Naive thymus-derived CD4-positive, alpha-beta T cell (primary cell): Measurements from ENCODE around the gene RBL1. TPM values are rescaled to one million over a fixed set of nuclear protein-coding genes. Genes with fewer than 3 reads are reported as not detected.
"Not testable (repeated sequence)": the region's sequence is repeated elsewhere in the genome, so short reads cannot be mapped to it uniquely, and the experiment has no call there.

Experiments
- ATAC-seq: fragments of 150-1000 bp; cut with Tn5 transposase; 2 replicates; pipeline ENCODE4 v1.10.0; 2021; ENCODE audit warnings: mild to moderate bottlenecking, moderate library complexity
- CTCF ChIA-PET: fragments of 350-600 bp; sonication (Branson Sonifier 250); formaldehyde crosslinking; loops from one replicate; lab custom pipeline; 2021; ENCODE audit warnings: antibody characterized with exemption; lab: Charles Lee
- POLR2A ChIA-PET: fragments of 350-600 bp; sonication (Branson Sonifier 250); formaldehyde crosslinking; loops from one replicate; lab custom pipeline; 2021; ENCODE audit warnings: antibody characterized with exemption, inconsistent platforms; lab: Charles Lee
- DNase-seq, 9 donors: peaks; one replicate each; pipeline versions ENCODE4 v3.0.0 to v3.0.0-alpha.2; 2020 to 2022; ENCODE audit warnings: mixed read lengths in 1 of 9
- H3K27ac ChIP-seq: one replicate; pipeline ENCODE4 v1.7.0; 2013; ENCODE audit warnings: mild to moderate bottlenecking, low read depth, low read length, moderate library complexity
- H3K27me3 ChIP-seq, 2 donors: one replicate each; pipeline ENCODE4 v1.7.0; 2013; ENCODE audit warnings: low read length in 2 of 2, mild to moderate bottlenecking in 2 of 2, moderate library complexity in 2 of 2; ENCODE audit not compliant: control insufficient read depth in 2 of 2, insufficient read depth in 2 of 2
- H3K36me3 ChIP-seq, 3 experiments: 1 replicate in 2 of 3; 2 replicates in 1 of 3; pipeline ENCODE4 v1.7.0; 2013; ENCODE audit warnings: low read length in 3 of 3, mild to moderate bottlenecking in 3 of 3, moderate library complexity in 1 of 3; ENCODE audit not compliant: insufficient read depth in 3 of 3, control insufficient read depth in 2 of 3
- H3K4me1 ChIP-seq, 2 donors: one replicate each; pipeline ENCODE4 v1.7.0; 2013; ENCODE audit warnings: low read length in 2 of 2, mild to moderate bottlenecking in 2 of 2, moderate library complexity in 1 of 2; ENCODE audit not compliant: control insufficient read depth in 2 of 2, insufficient read depth in 2 of 2
- H3K4me3 ChIP-seq: 2 replicates; pipeline ENCODE4 v1.7.0; 2013; ENCODE audit warnings: mild to moderate bottlenecking, low read length
- H3K9me3 ChIP-seq, 3 experiments: 1 replicate in 2 of 3; 2 replicates in 1 of 3; pipeline ENCODE4 v1.7.0; 2013; ENCODE audit warnings: low read length in 3 of 3; ENCODE audit not compliant: control insufficient read depth in 2 of 3
- H3K27ac Mint-ChIP-seq, 9 donors: one replicate each; pipeline ENCODE4 v1.8.0; 2020 to 2022; ENCODE audit warnings: mixed read lengths in 9 of 9, mild to moderate bottlenecking in 8 of 9, moderate library complexity in 5 of 9, inconsistent platforms in 2 of 9
- H3K27me3 Mint-ChIP-seq, 5 donors: one replicate each; pipeline ENCODE4 v1.8.0; 2021 to 2022; ENCODE audit warnings: mixed read lengths in 5 of 5, mild to moderate bottlenecking in 1 of 5
- H3K36me3 Mint-ChIP-seq, 5 donors: one replicate each; pipeline ENCODE4 v1.8.0; 2020 to 2022; ENCODE audit warnings: mixed read lengths in 5 of 5, mild to moderate bottlenecking in 3 of 5, inconsistent platforms in 1 of 5
- H3K4me1 Mint-ChIP-seq, 7 donors: one replicate each; pipeline ENCODE4 v1.8.0; 2020 to 2022; ENCODE audit warnings: mixed read lengths in 7 of 7, mild to moderate bottlenecking in 3 of 7, inconsistent platforms in 1 of 7
- H3K4me3 Mint-ChIP-seq, 10 donors: one replicate each; pipeline ENCODE4 v1.8.0; 2020 to 2022; ENCODE audit warnings: mild to moderate bottlenecking in 10 of 10, mixed read lengths in 10 of 10, moderate library complexity in 6 of 10, inconsistent platforms in 2 of 10
- H3K9me3 Mint-ChIP-seq, 11 donors: one replicate each; pipeline ENCODE4 v1.8.0; 2020 to 2022; ENCODE audit warnings: mixed read lengths in 11 of 11, mild to moderate bottlenecking in 4 of 11, inconsistent platforms in 1 of 11, moderate library complexity in 1 of 11
- intact Hi-C, 2 donors: fragments of 100-400 bp; cut with micrococcal nuclease; formaldehyde crosslinking; loops; one replicate each; pipeline ENCODE4 v1.15.1; 2023
- polyA plus RNA-seq, 2 donors: library from polyadenylated mRNA; unstranded; fragments of 300-500 nt; fragmentation: Illumina TruSeq; gene quantifications; one replicate each; pipeline ENCODE4 v1.2.3, GENCODE V29; 2021
- total RNA-seq, 6 experiments: library from RNA in 5 of 6; stranded (reverse) in 5 of 6; gene quantifications; 1 replicate in 5 of 6; 2 replicates in 1 of 6; pipeline ENCODE4 v1.2.3 and lab custom pipeline; 2021 to 2026

The RBL1 gene
- total and polyA plus RNA-seq, 7 experiments from 2014 or later, result 10.0 to 51.2 (median 28.3) TPM

- H3K9me3 ChIP-seq, result no peaks in the 10 kb centered on the region
- Mint-ChIP-seq H3K27ac (peak overlapping the region in 1 of 9 donors; percentile 49), H3K9me3 (no peaks in the 10 kb centered on the region), H3K27me3 (no peaks in the 10 kb centered on the region), H3K4me1 (peaks cover 0 to 9% (median 5%) of the 10 kb centered on the region in 7 donors), H3K4me3 (no peak overlapping the region), H3K36me3 (peaks cover 0 to 50% (median 41%) of the 10 kb centered on the region in 5 donors)
- DNase-seq (no peak), ATAC-seq (no peak)
- CTCF ChIA-PET, result no interaction called here
- no peak overlapping the region for H3K27ac ChIP-seq
- no peak overlapping the region for H3K4me3 ChIP-seq
- H3K36me3 ChIP-seq, result peaks cover 3 to 22% (median 4%) of the 10 kb centered on the region in 3 experiments
- POLR2A ChIA-PET, result no interaction called here
- H3K27me3 ChIP-seq, result no peaks in the 10 kb centered on the region
- H3K4me1 ChIP-seq, result no peaks in the 10 kb centered on the region
- intact Hi-C loops, result no loop called here
These were observed 63.7 kb downstream of the RBL1 start for GRCh38 chr20:37032077-37032476.

GRCh38 chr20:37020636-37021035 lies 75.2 kb downstream of the RBL1 start:
- ChIA-PET POLR2A (interaction anchor here (0.9 to 4.2 kb wide), 2 partner anchors 9 to 12 kb away, joined by 3 to 21 read pairs; no protein-coding TSS in a partner anchor), CTCF (no interaction called here)
- Histone ChIP-seq H3K27ac (no peak overlapping the region), H3K4me1 (peaks cover 6 to 14% of the 10 kb centered on the region in 2 donors), H3K4me3 (no peak overlapping the region), H3K9me3 (no peaks in the 10 kb centered on the region), H3K36me3 (peaks cover 0 to 21% (median 7%) of the 10 kb centered on the region in 3 experiments), H3K27me3 (no peaks in the 10 kb centered on the region)
- Mint-ChIP-seq H3K27me3 (no peaks in the 10 kb centered on the region), H3K27ac (no peak overlapping the region), H3K36me3 (peaks cover 0 to 40% (median 38%) of the 10 kb centered on the region in 5 donors), H3K9me3 (peaks cover 0 to 3% (median 0%) of the 10 kb centered on the region in 11 donors), H3K4me1 (peaks cover 9 to 43% (median 37%) of the 10 kb centered on the region in 7 donors), H3K4me3 (no peak overlapping the region)
- intact Hi-C loops, result no loop called here
- ATAC-seq (no peak), DNase-seq (no peak)

- peaks cover 0 to 29% (median 13%) of the 10 kb centered on the region in 5 donors for H3K36me3 Mint-ChIP-seq
- H3K27ac Mint-ChIP-seq, CTCF ChIA-PET, H3K27me3 Mint-ChIP-seq, H3K27ac ChIP-seq, H3K36me3 ChIP-seq, H3K4me3 Mint-ChIP-seq, H3K9me3 ChIP-seq, ATAC-seq, H3K9me3 Mint-ChIP-seq, DNase-seq, H3K27me3 ChIP-seq, H3K4me3 ChIP-seq, intact Hi-C loops: not testable (repeated sequence)
- POLR2A ChIA-PET, result interaction anchor here (1.1 kb wide), 1 partner anchor 14 kb away, joined by 3 read pairs; no protein-coding TSS in a partner anchor
- peaks cover 20 to 64% (median 47%) of the 10 kb centered on the region in 7 donors for H3K4me1 Mint-ChIP-seq
- H3K4me1 ChIP-seq, result peaks cover 20 to 34% of the 10 kb centered on the region in 2 donors
These were observed 83.2 kb downstream of the RBL1 start for GRCh38 chr20:37012631-37013030.

GRCh38 chr20:37011858-37012257 lies 83.9 kb downstream of the RBL1 start:
- H3K9me3 Mint-ChIP-seq, intact Hi-C loops, H3K4me3 Mint-ChIP-seq, H3K4me3 ChIP-seq, H3K27ac ChIP-seq, H3K36me3 ChIP-seq, H3K27me3 Mint-ChIP-seq, ATAC-seq, DNase-seq, H3K27me3 ChIP-seq, H3K9me3 ChIP-seq: not testable (repeated sequence)
- POLR2A ChIA-PET, result interaction anchor here (0.8 kb wide), 1 partner anchor 9 kb away, joined by 3 read pairs; no protein-coding TSS in a partner anchor
- Mint-ChIP-seq H3K36me3 (peaks cover 0 to 24% (median 8%) of the 10 kb centered on the region in 5 donors), H3K4me1 (peaks cover 14 to 58% (median 40%) of the 10 kb centered on the region in 7 donors), H3K27ac (peak overlapping the region in 8 of 9 donors; percentile 36 to 83 (median 76))
- peaks cover 20 to 27% of the 10 kb centered on the region in 2 donors for H3K4me1 ChIP-seq
- CTCF ChIA-PET, result interaction anchor here (1.0 to 8.4 kb wide), 2 partner anchors 21 to 71 kb away, joined by 6 to 113 read pairs; no protein-coding TSS in a partner anchor

- H3K9me3 ChIP-seq, result no peaks in the 10 kb centered on the region
- no peak overlapping the region for H3K4me3 ChIP-seq
- Mint-ChIP-seq H3K27me3 (no peaks in the 10 kb centered on the region), H3K9me3 (peaks cover 0 to 2% (median 0%) of the 10 kb centered on the region in 11 donors), H3K4me1 (peaks cover 9 to 51% (median 36%) of the 10 kb centered on the region in 7 donors), H3K36me3 (peaks cover 0 to 20% (median 8%) of the 10 kb centered on the region in 5 donors), H3K27ac (peak overlapping the region in 8 of 9 donors; percentile 23 to 84 (median 77)), H3K4me3 (no peak overlapping the region)
- peaks cover 15 to 21% of the 10 kb centered on the region in 2 donors for H3K4me1 ChIP-seq
- peak overlapping the region; percentile 14 for H3K27ac ChIP-seq
- POLR2A ChIA-PET, result interaction anchor here (1.1 kb wide), 1 partner anchor 11 kb away, joined by 3 read pairs; no protein-coding TSS in a partner anchor
- no peaks in the 10 kb centered on the region for H3K36me3 ChIP-seq
- intact Hi-C loops, result no loop called here
- H3K27me3 ChIP-seq, result no peaks in the 10 kb centered on the region
- no peak for DNase-seq
- CTCF ChIA-PET, result interaction anchor here (0.6 to 8.4 kb wide), 4 partner anchors 20 to 75 kb away, joined by 3 to 113 read pairs (median 4); no protein-coding TSS in a partner anchor
- ATAC-seq, result no peak
These were observed 84.7 kb downstream of the RBL1 start for GRCh38 chr20:37011147-37011546.

- Histone ChIP-seq H3K36me3 (peaks cover 3 to 5% (median 3%) of the 10 kb centered on the region in 3 experiments), H3K27me3 (no peaks in the 10 kb centered on the region), H3K4me1 (peaks cover 6 to 7% of the 10 kb centered on the region in 2 donors), H3K27ac (peak overlapping the region; percentile 59), H3K9me3 (no peaks in the 10 kb centered on the region), H3K4me3 (no peak overlapping the region)
- Mint-ChIP-seq H3K9me3 (peaks cover 0 to 2% (median 0%) of the 10 kb centered on the region in 11 donors), H3K4me3 (peak overlapping the region in 6 of 10 donors; percentile 29 to 72 (median 48)), H3K27me3 (no peaks in the 10 kb centered on the region), H3K36me3 (peaks cover 5 to 18% (median 12%) of the 10 kb centered on the region in 5 donors), H3K27ac (peak overlapping the region; percentile 73 to 97 (median 89)), H3K4me1 (peaks cover 14 to 39% (median 35%) of the 10 kb centered on the region in 7 donors)
- POLR2A ChIA-PET, result interaction anchor here (0.5 to 3.0 kb wide), 23 partner anchors 10 to 170 kb away, joined by 3 to 22 read pairs (median 5); partner anchors contain the start of genes MROH8, RBL1 and RPN2
- CTCF ChIA-PET, result interaction anchor here (0.5 to 8.4 kb wide), 32 partner anchors 8 to 187 kb away, joined by 3 to 113 read pairs (median 6); partner anchors contain the start of genes MROH8 and RPN2
- DNase-seq, result peak in 7 of 9 donors; percentile 60 to 80 (median 64)
- intact Hi-C loops, result loop anchor here (1.0 to 10.0 kb wide), 10 partner anchors 17 to 526 kb away; partner anchors contain the start of genes MROH8 (in 1 of the 2), RPN2 (in 1 of the 2) and SAMHD1 (in 1 of the 2)
- ATAC-seq, result peak; percentile 93
These were observed 87.7 kb downstream of the RBL1 start for GRCh38 chr20:37007898-37008649.
